ENCODE results near the gene ZNF800.

The ZNF800 gene

GRCh38 chr7:127349881-127350280 is 42.6 kb downstream of the ZNF800 start:
- DNase-seq (ENCODE audit: low spot score) (no peak), FAIRE-seq (no peak)

DNA sequence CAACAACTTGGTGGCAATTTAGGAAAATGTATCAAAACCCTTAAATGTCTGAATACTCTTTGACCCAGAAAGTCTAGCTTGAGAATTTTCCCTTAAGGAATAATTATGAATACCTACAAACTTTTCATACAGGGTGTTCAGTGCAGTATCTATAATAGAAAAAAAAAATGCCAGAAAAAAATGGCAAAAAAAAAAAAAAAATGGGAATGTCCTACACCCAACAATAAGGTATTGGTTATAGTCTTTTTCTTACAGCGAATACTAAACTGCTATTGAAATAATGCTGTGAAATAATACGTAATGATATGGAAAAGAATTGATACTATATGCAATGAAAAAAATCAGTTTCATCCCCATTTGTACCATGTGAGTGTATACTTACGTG is 44.3 kb downstream of the ZNF800 start:
- no peak for FAIRE-seq

GRCh38 chr7:127347567-127348246 is 44.8 kb downstream of the ZNF800 start:
- FAIRE-seq (no peak), DNase-seq (ENCODE audit: low spot score) (peak; percentile 31)

More for the DNA sequence above, 44.3 kb downstream of the ZNF800 start:
- no peak for DNase-seq (ENCODE audit: low spot score)

DNA sequence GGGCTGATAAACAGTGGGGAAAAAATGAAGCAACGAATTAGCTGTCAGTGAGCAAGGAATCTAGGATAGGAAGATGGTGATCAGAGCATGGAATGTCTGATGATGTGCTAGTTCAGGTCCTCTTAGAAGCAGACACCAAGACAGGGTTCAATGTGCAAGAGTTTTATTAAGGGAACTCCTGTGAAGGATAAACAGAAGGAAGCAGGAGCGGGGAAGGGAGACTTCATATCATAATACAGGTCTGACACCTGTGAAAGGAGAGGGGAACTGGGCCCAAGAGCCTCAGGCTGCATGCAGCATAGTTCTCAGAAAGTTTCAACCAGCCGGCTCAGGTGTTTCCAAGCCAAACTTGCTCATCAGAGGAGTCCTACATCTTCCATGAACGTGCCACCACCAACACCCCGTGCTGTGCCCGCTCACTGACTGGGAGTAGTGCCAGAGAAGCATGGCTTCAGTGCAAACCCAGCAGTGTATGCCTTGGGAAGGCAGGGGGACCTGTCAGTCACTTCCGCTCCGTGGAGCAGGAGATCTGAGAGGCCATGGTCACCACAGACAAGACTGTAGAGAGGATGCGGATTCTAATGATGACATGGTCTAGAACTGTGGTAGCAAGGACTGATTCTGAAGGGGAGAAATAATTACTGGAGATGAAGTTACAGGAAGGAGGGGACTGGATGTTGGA is 45.8 kb downstream of the ZNF800 start:
- FAIRE-seq: no peak
- DNase-seq (ENCODE audit: low spot score): no peak

DNA sequence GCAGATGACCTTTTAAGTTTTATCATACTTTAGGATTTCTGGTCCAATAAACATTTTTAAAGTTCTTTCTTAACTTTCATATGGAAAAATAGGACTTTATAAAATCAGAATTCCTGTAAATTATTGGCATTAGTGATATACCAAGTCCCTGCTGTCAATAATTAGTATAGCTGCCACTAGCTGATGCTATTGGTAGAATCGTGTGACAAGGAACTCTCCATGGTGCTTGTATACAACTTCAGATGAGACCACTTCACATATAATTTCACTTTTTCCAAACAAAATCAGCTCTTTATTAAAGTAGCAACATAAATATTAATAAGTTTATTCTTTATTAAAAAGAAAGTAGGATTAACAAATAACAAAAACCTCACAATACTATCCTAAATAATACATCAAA is 49.9 kb downstream of the ZNF800 start:
- FAIRE-seq (no peak), DNase-seq (ENCODE audit: low spot score) (no peak)

GRCh38 chr7:127338122-127338521 is 54.4 kb downstream of the ZNF800 start:
- DNase-seq (ENCODE audit: low spot score): no peak
- FAIRE-seq: no peak

- FAIRE-seq (no peak), DNase-seq (ENCODE audit: low spot score) (no peak)
Measured at GRCh38 chr7:127337581-127337980, 54.9 kb downstream of the ZNF800 start.

- DNase-seq (ENCODE audit: low spot score): no peak
Measured at GRCh38 chr7:127336458-127336857, 56.0 kb downstream of the ZNF800 start.

GRCh38 chr7:127332880-127333279 is 59.6 kb downstream of the ZNF800 start:
- no peak for FAIRE-seq

More at GRCh38 chr7:127336458-127336857, 56.0 kb downstream of the ZNF800 start:
- FAIRE-seq: no peak

GRCh38 chr7:127330070-127330469 is 62.4 kb downstream of the ZNF800 start:
- FAIRE-seq: no peak
- DNase-seq (ENCODE audit: low spot score): no peak

More at GRCh38 chr7:127332880-127333279, 59.6 kb downstream of the ZNF800 start:
- no peak for DNase-seq (ENCODE audit: low spot score)

DNA sequence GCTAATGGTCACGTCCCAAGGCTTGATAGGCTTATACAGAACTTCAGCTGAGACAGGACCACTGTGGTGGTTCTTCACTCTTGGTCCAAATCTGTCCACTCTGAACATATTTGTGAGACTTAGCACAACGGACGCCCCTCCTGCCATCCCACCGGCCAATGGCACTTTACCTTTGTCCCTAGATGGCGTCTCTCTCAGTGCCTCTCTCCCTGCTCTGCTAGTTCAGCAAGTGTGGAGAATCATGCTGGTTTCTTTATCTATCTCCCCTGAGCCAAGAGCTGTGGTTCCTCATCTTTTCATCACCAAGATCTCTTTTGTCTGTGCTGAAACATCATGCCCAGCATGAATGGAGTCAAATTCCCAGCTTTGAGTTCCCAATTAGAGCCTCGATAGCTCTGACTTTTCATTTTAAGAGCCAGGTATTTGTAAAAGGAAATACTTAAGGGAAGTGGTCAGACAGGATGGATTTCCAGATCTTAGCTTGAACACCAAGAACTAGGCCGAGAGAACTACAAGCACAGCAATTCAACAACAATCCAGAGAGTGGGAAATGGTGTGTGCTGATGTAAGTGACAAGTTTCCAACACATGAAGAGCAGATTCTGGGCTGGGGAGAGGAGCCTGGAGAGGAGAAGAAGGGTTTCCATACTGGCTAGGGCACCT is 69.5 kb downstream of the ZNF800 start:
- no peak for DNase-seq (ENCODE audit: low spot score)
- no peak for FAIRE-seq

DNA sequence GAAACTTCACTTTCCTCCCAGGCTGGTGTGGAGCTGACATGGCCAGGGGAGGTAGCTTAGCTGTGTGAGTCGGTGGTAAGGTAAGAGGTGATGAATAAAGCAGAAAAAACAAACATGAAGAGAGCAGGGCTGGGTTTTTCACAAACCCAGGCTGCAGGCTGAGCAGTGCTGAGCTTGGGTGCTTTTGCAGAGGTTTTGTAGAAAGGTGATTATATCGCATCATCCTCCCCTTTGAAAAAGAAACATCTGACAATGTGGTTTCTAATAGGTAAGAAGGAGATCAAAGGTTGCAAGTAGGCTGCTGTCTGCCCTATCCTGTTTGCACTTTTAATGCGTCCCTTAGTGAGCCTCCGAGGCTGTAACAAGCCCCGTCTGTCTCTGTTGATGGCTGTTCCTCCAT is 70.2 kb downstream of the ZNF800 start:
- no peak for DNase-seq (ENCODE audit: low spot score)
- FAIRE-seq: no peak

DNA sequence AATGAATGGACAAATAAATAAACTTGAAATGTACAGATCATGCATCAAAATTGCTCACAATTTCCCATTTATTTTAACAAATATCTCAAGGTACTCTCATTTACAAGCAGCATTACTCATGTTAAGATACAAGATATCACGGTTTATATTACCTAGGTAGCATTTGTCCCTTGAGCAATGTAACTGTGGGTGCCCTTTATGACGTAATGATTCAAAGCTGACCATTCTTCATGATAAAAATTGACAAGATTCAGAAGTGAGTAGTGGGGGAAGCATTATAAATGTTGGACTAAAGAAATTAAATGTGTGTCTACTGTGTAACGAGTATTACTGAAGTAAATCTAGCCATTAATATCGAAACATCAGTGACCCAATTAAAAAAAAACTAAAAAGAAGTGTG is 71.5 kb downstream of the ZNF800 start:
- DNase-seq (ENCODE audit: low spot score) (no peak), FAIRE-seq (no peak)

Measured in RCC 7860 (cell line).